Putamen (tissue), 1 donor: Measurements from ENCODE around the gene C14orf119.

Source experiments
- DNase-seq: peaks from one replicate; pipeline ENCODE4 v3.0.0-alpha.2; 2016; ENCODE audit warnings: low spot score

The C14orf119 gene

DNA sequence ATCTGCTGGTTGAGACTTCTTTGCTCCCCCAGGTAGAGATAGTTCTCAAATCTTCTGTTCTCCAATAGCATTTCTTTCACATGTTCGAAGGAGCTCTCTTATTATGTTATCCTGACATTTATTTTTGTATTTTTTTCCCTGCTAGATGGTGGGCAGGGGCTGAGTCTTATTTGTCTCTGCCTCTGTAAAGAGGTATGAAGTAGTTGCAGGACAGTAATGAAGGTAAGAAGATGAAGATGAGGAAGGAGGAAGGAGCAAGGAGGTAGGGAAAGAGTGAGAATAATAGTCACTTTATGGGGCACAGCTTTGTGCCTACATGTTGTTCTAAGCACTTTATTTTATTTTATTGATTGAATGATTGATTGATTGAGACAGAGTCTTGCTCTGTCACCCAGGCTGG is 14.5 kb downstream of the C14orf119 start:
- DNase-seq = no peak

DNA sequence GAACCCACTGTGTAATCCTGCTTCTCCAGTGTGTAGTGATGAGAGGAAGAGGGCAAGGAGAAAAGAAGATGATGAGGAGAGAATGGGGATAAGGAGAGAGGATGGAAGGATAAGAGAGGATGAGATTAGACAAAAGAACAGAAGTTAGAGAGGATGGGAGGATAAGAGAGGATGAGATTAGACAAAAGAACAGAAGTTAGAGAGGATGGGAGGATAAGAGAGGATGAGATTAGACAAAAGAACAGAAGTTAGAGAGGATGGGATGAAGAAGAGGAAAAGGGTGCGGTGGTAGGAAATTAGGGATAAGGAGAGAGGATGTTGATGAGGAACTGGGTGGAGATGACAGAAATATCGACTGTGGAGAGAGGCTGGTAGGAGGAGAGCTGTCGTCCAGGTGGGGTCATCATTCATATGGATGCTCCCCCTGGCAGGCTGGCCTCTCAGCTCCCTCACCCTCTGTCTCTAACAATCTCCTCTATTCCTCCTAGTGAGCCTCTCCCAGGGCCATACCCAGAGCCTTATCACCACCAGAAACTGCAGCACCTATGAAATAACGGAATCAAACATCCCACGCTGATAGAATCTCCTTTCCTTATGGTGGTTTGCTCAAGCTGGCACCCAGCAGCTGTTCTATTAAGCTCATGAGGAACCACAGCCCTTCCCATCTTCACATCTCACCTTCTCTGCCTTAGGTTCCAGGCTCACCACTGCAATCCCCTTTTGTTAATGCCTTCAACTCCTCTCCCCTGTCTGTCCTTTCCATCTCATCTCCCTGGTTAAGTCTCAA is 15.5 kb downstream of the C14orf119 start:
- no peak for DNase-seq

DNA sequence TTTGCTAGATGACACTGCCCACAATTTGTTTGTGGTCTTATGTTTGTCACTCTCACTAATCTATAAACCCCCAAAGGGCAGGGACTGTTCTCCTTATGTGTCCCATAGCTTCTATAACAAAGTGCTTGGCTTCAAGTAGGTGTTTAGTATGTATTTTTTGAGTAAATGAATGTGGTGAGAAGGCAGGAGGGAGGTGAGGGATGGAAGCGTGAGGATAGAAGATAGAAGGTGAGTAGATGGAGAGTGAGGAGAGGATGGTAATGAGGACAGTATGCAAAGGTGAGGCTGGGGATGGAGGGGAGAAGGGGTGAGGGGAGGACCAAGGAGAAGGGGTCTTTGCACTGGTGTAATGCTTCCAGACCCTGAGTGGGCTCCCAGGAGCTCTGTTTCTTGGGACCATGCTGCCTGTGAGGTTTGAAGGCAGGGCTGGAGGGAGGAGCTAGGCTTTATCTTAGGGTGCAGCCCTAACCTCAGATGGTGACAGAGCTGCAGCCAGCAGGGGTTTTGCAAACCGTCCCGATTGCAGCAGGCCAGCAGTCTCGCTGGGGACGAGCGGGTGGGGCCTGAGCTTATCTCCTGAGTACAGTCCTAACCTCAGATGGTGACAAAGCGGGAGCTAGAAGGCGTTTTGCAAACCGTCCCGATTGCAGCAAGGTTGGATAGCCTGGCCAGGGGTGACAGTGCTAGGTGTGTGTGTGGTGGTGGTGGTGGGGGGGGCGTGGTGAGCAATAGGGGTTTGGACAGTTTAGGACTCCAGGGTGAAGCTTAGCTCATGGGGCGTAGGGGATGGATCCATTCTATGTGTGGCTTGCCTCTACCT is 17.3 kb downstream of the C14orf119 start:
- no peak for DNase-seq

DNA sequence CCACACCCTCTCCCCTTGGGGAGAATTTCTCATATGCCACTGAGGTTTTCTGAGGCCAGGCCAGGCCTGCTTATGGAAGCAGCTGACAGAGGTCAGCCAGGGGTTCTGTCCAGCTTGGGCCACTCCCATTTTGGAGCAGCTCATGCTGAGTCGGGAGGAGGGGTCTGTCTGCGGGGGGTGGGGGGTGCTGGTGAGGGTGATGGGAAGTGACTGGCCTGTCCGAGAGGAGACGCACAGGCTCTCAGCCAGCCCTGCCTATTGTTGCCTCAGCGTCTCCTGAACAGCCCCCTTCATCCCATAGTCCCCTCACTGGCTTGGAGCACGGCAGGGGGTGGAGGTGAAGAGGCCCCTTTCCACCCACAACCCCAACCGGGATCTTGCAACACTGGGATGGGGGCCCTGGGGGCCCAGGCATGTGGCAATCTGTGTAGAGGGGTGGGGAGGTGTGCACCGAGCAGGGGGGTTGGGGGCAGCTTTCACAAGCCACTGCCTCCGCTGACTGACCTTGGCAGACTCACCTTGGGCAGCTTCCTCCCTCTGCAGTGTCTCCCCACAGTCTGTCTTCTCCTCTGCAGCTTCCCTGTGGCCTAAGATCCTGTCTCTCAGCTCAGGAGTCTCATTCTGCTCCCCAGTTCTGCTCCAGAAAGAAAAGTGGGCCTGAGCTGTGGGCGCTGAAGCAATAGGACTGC is 18.3 kb downstream of the C14orf119 start:
- DNase-seq = no peak

DNA sequence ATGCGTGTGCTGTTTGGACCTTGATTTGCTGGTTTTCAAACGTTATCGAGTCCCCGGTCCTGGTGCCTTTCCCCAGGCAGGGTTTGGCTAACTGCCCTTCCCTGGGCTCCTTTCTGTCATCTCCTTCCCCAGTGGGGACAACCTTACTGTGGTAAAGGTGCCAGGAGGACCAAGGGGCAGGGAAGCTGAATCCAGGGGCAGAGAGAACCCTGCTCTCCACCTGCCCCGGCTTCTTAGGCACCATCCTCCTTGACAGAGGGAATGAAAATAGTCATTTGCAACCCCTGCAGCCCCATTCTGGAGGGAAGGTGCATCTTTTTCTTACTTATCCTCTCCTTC is 18.8 kb downstream of the C14orf119 start:
- no peak for DNase-seq

DNA sequence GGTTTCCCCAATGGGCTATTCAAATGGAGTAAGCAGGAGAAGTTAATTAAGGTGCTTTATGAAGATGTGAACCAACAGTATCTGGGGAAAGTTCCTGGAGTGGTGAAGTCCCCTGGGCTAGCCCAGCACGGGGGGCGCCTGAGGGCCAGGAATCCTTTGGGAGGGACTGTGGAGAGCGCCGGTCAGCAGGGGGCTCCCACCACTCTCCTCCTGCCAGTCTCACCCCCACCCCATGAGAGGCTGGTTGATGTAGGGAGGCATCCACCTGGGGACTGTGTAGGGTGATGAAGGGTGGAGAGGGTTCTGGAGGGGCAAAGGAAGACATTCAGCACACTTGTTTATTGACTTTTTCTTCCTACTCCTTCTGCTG is 19.3 kb downstream of the C14orf119 start:
- DNase-seq = no peak

DNA sequence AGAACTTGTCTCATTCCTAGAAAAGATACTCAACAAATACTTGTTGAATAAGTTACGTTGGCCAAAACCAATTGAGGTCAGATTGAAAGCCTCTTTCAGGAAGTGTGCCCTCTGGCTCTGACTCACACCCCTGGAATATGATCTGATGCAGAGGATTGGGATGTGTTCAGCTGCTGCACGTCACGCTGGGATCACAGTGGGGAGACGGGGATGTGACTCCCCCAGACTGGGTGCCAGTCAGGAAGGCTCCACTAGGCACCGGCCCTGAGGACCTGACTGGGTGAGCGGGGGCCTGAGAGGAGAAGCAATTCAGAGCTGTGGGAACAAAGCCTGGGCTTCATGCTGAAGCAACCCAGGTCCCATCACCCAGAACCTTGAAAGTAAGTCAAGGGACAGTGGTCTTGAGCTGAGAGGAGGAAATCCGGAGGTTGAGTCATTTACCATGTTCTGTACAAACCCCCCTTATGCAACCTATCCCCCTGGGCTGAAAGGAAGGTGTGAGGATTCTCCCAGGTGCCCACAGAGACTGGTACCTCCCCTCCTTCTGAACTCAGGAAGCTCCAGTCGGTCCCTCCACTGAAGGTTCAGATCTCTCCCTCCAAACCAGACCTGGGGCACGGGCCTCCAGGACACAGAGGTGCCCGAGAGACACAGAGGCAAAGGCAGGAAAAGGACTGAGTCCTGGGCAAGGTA is 19.9 kb downstream of the C14orf119 start:
- DNase-seq = no peak

DNA sequence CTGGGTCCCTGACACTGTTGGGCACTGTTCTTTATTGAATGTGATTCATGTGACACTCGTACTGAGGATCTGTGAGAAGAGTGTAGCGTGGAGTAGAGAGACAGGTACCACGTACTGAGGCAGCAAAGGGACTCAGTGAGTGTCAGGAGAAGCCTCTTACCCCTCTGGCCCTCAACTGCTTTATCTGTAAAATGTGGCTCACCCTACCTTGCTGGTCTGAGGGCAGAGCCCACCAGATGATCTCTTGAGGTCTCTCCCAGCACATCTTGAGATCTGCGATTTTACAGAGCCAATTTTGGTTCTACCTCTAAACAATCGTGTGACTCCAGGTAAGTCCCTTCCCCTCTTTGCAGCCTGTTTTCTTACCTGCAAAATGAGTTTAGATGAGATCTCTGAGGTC is 20.6 kb downstream of the C14orf119 start:
- DNase-seq = no peak

DNA sequence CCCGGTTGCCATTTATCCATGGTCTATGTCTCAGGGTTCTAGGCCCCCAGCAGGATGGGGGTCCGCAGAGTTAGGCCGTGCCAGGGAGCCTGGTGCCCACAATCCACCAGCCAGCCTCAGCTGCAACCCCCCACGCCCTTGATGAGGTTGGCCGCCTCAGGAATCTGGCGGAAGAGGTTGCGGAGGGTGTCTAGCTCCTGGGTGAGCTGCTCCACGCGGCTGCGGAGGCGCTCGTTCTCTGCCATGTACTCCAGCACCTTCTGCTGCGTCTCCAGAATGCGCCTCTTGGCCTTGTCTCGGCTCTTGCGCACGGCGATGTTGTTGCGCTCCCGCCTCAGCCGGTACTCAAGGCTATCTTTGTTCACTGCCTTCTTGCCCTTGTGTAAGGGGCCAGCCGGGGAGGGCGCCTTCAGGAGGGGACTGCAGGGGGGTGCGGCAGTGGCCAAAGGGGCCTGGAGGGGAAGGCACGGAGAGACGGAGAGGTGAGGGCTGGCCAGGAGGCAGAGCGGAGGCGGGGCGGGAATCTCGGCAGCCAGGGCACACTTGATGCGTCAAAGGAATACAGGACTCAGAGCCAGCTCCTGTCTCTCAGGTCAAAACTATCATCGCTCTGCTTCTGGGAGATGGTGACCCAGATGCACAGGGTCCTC is 22.2 kb downstream of the C14orf119 start:
- DNase-seq = no peak

DNA sequence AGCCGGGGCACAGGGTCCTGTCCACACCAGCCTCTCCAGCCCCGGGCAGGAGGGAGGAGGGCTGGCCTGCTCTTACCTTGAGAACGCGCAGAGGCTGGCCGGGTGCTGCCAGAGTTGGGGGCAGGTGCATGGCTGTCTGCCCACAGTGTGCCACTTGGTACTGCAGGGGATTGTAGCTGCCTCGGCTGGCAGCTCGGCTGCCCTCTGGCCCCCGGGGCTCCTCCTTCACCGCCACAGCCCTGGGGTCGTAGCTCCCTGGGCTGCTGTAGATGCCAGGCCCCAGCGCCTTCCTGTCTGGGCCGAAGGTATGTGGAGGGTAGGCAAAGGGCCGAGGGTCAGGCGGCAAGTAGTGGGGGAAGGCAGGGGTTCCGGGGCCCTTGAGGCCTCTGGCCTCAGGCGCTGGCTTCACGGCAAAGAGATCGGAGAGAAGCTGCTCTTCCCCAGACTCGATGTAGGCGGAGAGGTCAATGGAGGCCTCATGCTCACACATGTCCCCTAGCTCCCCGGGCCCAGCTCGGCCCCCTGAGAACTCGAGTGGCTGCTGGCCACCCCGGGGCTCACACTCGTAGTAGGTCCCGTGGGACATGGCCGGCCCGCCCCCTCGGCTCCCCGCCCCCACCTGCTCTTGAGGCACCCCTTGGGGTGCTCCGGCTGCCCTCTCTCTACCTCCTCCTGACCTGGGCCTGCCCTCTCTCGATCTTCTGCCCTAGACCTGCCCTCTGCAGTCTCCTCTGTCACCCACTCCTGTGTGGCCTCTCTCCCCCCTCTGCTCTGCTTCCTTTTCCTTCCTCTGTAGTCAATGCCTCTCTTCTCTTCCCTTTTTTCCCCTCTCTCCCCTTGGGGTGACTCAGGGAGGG is 23.4 kb downstream of the C14orf119 start, which contains the start of gene CEBPE:
Gene CEBPE, minus strand, starts transcription at position 750 of the 857 bp plus-strand sequence. Its CDS starts 164 bp downstream, at position 586.
- no peak for DNase-seq

DNA sequence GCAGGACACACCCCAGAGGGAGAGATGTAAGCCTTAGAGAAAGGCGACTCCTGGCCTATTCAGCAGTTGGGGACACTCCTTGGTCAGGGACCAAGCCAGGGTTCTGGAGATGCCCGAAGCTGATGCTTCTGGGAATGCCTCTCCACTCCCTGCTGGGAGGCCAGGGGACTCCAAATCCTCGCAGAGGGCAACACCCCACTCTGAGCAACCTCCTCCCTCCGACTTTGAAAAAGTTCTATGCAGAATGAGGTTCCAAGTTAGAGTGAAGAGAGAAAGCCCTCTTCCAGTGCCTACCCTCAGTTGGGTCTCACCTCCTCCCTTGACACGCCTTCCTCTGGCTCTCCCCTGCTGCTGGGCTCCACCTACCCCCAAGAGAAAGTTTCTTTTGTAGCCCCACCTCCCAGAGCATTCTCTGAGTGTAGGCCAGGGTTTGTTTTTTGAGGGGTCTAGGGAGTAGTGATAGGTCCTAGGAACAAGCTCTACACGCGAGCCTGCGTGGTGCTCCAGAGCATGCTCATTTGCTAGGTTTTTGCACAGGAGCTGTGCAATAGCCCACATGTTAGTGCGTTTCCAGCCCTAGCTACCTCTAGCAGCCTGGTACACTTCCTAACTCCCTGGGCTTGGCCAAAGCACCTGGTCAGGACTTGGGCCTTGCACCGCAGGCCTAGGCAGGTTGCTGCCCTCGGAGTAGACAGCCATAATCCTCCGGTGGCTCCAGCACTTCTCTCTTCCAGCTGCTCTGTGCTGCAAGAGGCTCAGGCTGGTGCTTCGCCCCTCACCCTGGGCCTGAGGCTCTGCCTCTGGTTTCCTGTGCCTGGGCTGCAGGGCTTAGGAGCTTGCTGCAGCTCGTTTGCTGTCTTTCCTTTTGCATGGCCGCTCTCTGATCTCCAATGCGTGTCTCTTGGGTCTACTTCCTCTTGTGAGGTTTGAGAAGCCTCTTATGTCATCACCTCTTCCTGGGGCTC is 24.3 kb downstream of the C14orf119 start:
- no peak for DNase-seq

DNA sequence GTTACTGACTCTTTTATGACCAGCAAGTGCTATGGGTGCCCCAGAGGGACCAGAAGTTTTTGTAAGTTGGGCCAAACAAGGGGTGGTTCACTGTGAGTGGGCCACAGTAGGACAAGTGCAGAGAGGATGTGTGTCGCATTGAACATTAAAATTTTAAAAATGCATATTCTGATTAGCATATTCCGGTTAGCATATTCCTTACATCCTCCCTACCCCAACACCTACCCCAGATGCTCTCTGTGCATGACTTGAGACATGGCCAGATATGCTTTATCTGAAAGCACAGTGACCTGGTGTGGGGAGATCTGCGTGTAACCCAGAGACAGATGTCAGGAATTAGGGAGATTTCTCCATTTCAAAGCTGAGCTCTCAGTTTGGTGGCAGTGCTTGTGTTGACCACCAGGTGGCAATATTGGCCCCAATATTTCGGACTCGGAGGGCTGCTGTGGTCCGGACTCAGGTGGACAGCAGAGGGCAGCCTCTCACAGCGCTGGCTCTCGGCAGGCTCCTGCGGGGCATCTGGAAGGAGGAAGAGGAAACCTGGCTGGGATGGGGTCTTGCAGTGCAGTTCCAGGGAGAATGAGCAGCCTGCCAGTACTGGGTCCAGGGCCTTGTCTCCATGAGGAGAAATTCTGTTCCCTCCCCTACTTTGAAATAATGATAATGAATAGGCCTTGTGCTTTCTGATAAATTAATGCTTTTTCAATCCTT is 25.4 kb downstream of the C14orf119 start:
- peak; percentile 86 for DNase-seq

DNA sequence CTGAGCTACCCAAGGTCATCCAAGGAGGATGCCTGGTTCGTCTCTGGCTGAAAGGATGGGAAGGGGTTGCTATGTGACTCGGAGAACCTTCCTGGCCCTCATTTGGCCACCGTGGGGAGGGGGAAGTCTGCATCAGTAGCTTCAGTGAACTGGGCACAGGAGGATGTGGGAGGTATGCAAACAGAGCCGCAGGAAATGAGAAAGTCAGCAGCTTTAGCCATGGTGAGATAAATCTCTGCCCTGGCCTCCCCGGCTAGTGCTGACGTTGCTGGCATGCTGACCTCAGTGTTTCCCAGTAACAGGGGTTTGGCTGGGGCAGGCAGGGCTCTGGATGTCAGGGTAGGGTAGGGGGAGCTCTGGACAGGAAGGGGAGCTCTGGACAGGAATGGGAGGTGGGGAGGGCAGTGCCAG is 26.1 kb downstream of the C14orf119 start:
- DNase-seq = no peak

DNA sequence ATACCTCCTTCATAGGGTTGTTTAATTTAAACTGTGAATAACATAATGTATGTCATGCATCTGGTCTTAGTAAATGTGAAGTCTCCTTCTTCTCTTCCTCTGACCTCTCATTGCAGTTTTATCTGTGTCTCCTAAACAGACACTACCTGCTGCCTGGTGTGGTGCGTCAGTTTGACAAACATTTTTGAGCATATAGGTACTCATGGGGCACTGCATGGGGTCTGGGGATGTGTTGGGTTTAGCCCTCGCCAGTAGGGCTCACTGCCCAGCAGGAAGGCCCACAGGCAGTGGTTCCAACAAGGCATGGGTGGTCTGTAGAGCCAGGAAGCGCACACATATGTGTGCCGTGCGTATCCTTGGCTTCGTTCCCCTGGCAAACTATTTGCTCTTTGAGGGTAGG is 26.8 kb downstream of the C14orf119 start:
- no peak for DNase-seq

DNA sequence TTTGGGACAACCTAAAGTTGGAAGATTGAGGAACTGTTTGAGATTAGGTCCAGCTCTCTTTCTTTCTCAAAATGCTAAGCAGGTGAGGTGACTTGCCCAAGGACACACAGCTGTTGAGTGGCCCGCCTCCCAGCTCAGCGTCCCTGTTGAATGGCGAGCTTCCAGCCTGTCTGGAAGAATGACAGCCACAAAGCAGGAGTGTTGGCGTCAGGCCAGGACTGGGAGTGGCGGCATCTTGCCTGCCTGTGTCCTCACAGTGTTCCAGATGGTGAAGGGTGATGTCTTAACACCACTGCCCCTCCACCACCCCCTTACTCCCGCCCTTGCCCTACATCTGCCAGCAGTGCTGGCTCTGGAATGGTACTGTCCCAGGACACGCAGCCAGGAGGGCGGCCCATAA is 28.1 kb downstream of the C14orf119 start:
- no peak for DNase-seq

DNA sequence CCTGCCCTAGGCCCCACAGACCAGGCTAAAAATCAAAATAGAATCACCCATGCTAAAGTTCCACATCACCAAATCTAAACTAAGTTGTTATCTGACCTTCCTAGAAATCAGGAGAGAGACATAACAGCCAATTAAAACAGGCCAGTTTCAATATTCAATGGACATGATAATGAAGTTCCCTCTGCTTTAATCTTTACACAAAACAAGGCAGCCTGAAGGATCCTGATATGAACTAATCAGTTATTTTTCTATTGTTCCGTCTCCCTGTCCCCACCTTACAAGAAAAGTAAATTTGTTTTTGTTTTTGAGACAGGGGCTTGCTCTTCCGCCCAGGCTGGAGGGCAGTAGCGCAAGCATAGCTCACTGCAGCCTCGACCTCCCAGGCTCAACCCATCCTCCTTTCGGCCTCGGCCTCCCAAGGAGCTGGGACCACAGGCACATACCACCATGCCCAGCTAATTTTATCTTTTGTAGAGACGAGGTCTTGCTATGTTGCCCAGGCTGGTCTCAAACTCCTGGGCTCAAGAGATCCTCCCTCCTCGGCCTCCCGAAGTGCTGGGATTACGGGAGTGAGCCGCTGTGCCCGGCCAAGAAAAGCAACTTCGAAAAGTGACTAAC is 29.1 kb downstream of the C14orf119 start:
- no peak for DNase-seq

DNA sequence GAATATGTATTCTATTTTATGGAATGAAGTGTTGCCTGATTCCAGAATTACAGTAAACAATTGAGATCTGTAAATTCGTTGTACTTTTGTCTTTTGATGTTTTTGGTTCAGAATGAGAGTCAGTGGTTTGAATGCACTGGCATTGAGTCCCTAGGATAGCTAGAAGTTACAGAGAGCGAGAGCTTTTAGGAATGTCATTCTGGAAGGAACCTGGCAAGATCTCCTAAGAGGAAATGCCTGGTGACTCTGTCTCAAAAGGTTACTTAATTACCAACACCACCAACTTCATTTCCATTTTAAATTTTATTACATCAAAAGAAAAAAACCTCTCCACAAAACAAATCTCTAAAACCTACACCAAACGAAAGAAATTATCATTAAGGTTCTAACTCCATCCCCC is 29.7 kb downstream of the C14orf119 start:
- DNase-seq = no peak

DNA sequence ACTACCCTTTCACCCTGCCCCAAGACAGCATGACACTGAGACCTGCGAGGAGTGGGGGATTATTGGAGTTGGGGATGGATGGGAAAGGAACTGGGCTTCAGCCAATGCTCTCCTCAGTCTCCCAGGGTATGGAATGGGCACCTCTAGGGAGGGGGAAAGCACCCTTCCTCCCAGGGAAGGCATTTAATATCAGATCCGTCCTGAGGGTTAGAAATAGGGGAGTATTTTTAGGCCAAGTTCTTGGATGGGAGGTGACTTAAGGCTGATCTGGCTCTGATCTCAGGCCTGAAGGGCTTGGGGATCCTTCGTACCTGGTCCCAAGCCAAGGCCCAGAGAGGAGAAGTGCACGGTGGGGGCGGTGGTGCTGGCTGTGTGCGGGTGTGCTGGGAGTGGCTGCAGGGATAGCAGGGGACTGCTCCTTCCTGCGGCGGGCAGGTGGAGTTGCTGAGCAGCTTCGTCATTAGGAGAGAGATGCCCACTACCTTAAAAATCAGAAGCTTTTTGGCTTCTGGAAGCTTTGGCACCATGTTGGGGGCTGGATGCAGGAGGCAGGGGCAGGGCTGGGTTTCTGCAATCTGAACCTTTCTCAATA is 30.7 kb downstream of the C14orf119 start:
- no peak for DNase-seq
